H9 (cell line): ENCODE measurements around the gene KIF5A. TPM values are rescaled to one million over a fixed set of nuclear protein-coding genes. Genes with fewer than 3 reads are reported as not detected.
"Not testable (repeated sequence)": the region's sequence is repeated elsewhere in the genome, so short reads cannot be mapped to it uniquely, and the experiment has no call there.

Experiments
- DNase-seq: peaks from one replicate; pipeline ENCODE4 v3.0.0-alpha.2; 2017
- H2AFZ ChIP-seq: one replicate; pipeline ENCODE4 v1.6.1; 2013; ENCODE audit warnings: mild to moderate bottlenecking, low read length, control low read depth, moderate library complexity
- H2AK5ac ChIP-seq: 2 replicates; pipeline ENCODE4 v1.6.1; 2013; ENCODE audit warnings: low read length, control low read depth, mixed read lengths; ENCODE audit not compliant: insufficient read length
- H2BK120ac ChIP-seq: one replicate; pipeline ENCODE4 v1.6.1; 2013; ENCODE audit warnings: low read depth, mild to moderate bottlenecking, low read length, control low read depth, inconsistent platforms; ENCODE audit not compliant: poor library complexity, severe bottlenecking
- H2BK12ac ChIP-seq: 2 replicates; pipeline ENCODE4 v1.6.1; 2013; ENCODE audit warnings: low read length, control low read depth, mixed read lengths, low read depth; ENCODE audit not compliant: insufficient read length
- H2BK15ac ChIP-seq: 2 replicates; pipeline ENCODE4 v1.6.1; 2013; ENCODE audit warnings: low read depth, low read length, control low read depth
- H2BK20ac ChIP-seq: one replicate; pipeline ENCODE4 v1.6.1; 2013; ENCODE audit warnings: low read depth, mild to moderate bottlenecking, low read length, control low read depth, inconsistent platforms; ENCODE audit not compliant: poor library complexity, severe bottlenecking
- H2BK5ac ChIP-seq: 2 replicates; pipeline ENCODE4 v1.6.1; 2013; ENCODE audit warnings: low read length, control low read depth, mixed read lengths; ENCODE audit not compliant: insufficient read length
- H3K14ac ChIP-seq: 2 replicates; pipeline ENCODE4 v1.6.1; 2013; ENCODE audit warnings: low read length, control low read depth; ENCODE audit not compliant: insufficient read depth
- H3K18ac ChIP-seq: 2 replicates; pipeline ENCODE4 v1.6.1; 2013; ENCODE audit warnings: low read depth, mild to moderate bottlenecking, mixed read lengths, low read length, control low read depth; ENCODE audit not compliant: insufficient read length
- H3K23ac ChIP-seq: 2 replicates; pipeline ENCODE4 v1.6.1; 2013; ENCODE audit warnings: low read length, control low read depth, mixed read lengths, low read depth; ENCODE audit not compliant: insufficient read length
- H3K23me2 ChIP-seq: 2 replicates; pipeline ENCODE4 v1.6.1; 2013; ENCODE audit warnings: low read depth, mild to moderate bottlenecking, mixed read lengths, low read length, control low read depth; ENCODE audit not compliant: insufficient read length, poor library complexity, severe bottlenecking
- H3K27ac ChIP-seq: 2 replicates; pipeline ENCODE4 v1.5.1; 2013; ENCODE audit warnings: low read length, control low read depth, mixed read lengths, low read depth; ENCODE audit not compliant: insufficient read length
- H3K27me3 ChIP-seq: 2 replicates; pipeline ENCODE4 v1.6.1; 2013; ENCODE audit warnings: low read length, control low read depth, inconsistent platforms; ENCODE audit not compliant: insufficient read depth
- H3K4ac ChIP-seq: 2 replicates; pipeline ENCODE4 v1.6.1; 2013; ENCODE audit warnings: low read depth, mild to moderate bottlenecking, control low read depth, inconsistent platforms, low read length, moderate library complexity
- H3K4me1 ChIP-seq: 2 replicates; pipeline ENCODE4 v1.6.1; 2013; ENCODE audit warnings: low read length, control low read depth, inconsistent platforms; ENCODE audit not compliant: insufficient read depth
- H3K4me2 ChIP-seq: 2 replicates; pipeline ENCODE4 v1.6.1; 2013; ENCODE audit warnings: low read length, control low read depth, mixed read lengths; ENCODE audit not compliant: insufficient read length, insufficient read depth
- H3K56ac ChIP-seq: 2 replicates; pipeline ENCODE4 v1.6.1; 2013; ENCODE audit warnings: low read depth, mild to moderate bottlenecking, mixed read lengths, low read length, control low read depth; ENCODE audit not compliant: insufficient read length
- H3K79me1 ChIP-seq: 2 replicates; pipeline ENCODE4 v1.6.1; 2013; ENCODE audit warnings: low read depth, mild to moderate bottlenecking, moderate library complexity, low read length, control low read depth, inconsistent platforms; ENCODE audit not compliant: insufficient read depth, poor library complexity, severe bottlenecking
- H3K79me2 ChIP-seq: 2 replicates; pipeline ENCODE4 v1.6.1; 2013; ENCODE audit warnings: low read length, control low read depth, inconsistent platforms; ENCODE audit not compliant: insufficient read depth
- H3K9ac ChIP-seq: 2 replicates; pipeline ENCODE4 v1.6.1; 2013; ENCODE audit warnings: low read length, control low read depth, mixed read lengths; ENCODE audit not compliant: insufficient read length; ENCODE audit errors: extremely low read depth
- H3K9me3 ChIP-seq: one replicate; pipeline ENCODE4 v1.6.1; 2013; ENCODE audit warnings: low read depth, low read length, inconsistent platforms; ENCODE audit not compliant: control insufficient read depth
- H3T11ph ChIP-seq: one replicate; pipeline ENCODE4 v1.6.1; 2013; ENCODE audit warnings: mild to moderate bottlenecking, low read length, control low read depth, inconsistent platforms
- H4K20me1 ChIP-seq: one replicate; pipeline ENCODE4 v1.6.1; 2013; ENCODE audit not compliant: control insufficient read depth, insufficient read length, insufficient read depth
- H4K5ac ChIP-seq: 2 replicates; pipeline ENCODE4 v1.6.1; 2013; ENCODE audit warnings: low read depth, mild to moderate bottlenecking, mixed read lengths, low read length, control low read depth; ENCODE audit not compliant: insufficient read length
- H4K8ac ChIP-seq: replicated peaks from 2 replicates; pipeline ENCODE4 v1.6.1; 2013; ENCODE audit warnings: low read length, control low read depth, mixed read lengths, low read depth; ENCODE audit not compliant: insufficient read length
- H4K91ac ChIP-seq: 2 replicates; pipeline ENCODE4 v1.6.1; 2013; ENCODE audit warnings: low read depth, mild to moderate bottlenecking, moderate library complexity, mixed read lengths, low read length, control low read depth; ENCODE audit not compliant: insufficient read length
- H3K27ac Mint-ChIP-seq, 3 experiments: 2 replicates in 2 of 3; 3 replicates in 1 of 3; pipeline ENCODE4 v1.8.0; 2020 to 2021; ENCODE audit warnings: mixed read lengths in 3 of 3, mild to moderate bottlenecking in 1 of 3, moderate library complexity in 1 of 3
- H3K27me3 Mint-ChIP-seq: 2 replicates; pipeline ENCODE4 v1.8.0; 2021; ENCODE audit warnings: low read depth, mild to moderate bottlenecking, moderate library complexity, mixed read lengths
- H3K36me3 Mint-ChIP-seq, 3 experiments: 2 replicates in 2 of 3; 3 replicates in 1 of 3; pipeline ENCODE4 v1.8.0; 2020 to 2021; ENCODE audit warnings: low read depth in 3 of 3, mixed read lengths in 3 of 3; ENCODE audit not compliant: insufficient read depth in 1 of 3
- H3K4me1 Mint-ChIP-seq, 2 experiments: 2 replicates each; pipeline ENCODE4 v1.8.0; 2020; ENCODE audit warnings: mixed read lengths in 2 of 2
- H3K4me3 Mint-ChIP-seq, 2 experiments: 2 replicates in 1 of 2; 3 replicates in 1 of 2; pipeline ENCODE4 v1.8.0; 2020 to 2021; ENCODE audit warnings: mild to moderate bottlenecking in 2 of 2, mixed read lengths in 2 of 2, moderate library complexity in 1 of 2
- H3K9me3 Mint-ChIP-seq, 2 experiments: 2 replicates in 1 of 2; 3 replicates in 1 of 2; pipeline ENCODE4 v1.8.0; 2020; ENCODE audit warnings: mild to moderate bottlenecking in 2 of 2, mixed read lengths in 2 of 2, moderate library complexity in 1 of 2
- CTCF ChIP-seq: fragments of 200-600 bp; sonication (generic); conservative IDR thresholded peaks from 3 replicates; pipeline ENCODE4 v1.8.0; 2021; ENCODE audit warnings: antibody characterized with exemption, mild to moderate bottlenecking
- WGBS: extraction: QIAGEN DNeasy Blood & Tissue Kit; methylation state at CpG from one replicate; pipeline ENCODE4 v1.1.7; 2013; ENCODE audit warnings: missing lambda C conversion rate, low lambda C conversion rate, mixed read lengths; ENCODE audit not compliant: insufficient read length; ENCODE audit errors: extremely low coverage; 5-methylcytosine and 5-hydroxymethylcytosine counted together
- total RNA-seq: library from RNA; stranded (reverse); gene quantifications from 2 replicates; pipeline ENCODE4 v1.2.1, GENCODE V29; 2021

Gene KIF5A
- total RNA-seq, 1 experiment from 2014 or later = 18.5 TPM

GRCh38 chr12:57560516-57560915 lies 10.7 kb downstream of the KIF5A start:
- H2BK15ac ChIP-seq = no peak overlapping the region
- no peak overlapping the region for H2BK20ac ChIP-seq
- DNase-seq = no peak
- H3K4ac ChIP-seq = no peak overlapping the region
- Mint-ChIP-seq H3K27me3 (no peaks in the 10 kb centered on the region), H3K4me3 (no peak overlapping the region), H3K36me3 (peaks cover 13 to 23% (median 19%) of the 10 kb centered on the region in 3 experiments; a peak in 6 of 7 replicates), H3K4me1 (peaks cover 7% of the 10 kb centered on the region in 2 experiments), H3K9me3 (no peaks in the 10 kb centered on the region), H3K27ac (no peak overlapping the region)
- H2BK5ac ChIP-seq = no peak overlapping the region
- H2AK5ac ChIP-seq = no peak overlapping the region
- H3K4me1 ChIP-seq = no peaks in the 10 kb centered on the region
- no peak overlapping the region for H4K5ac ChIP-seq
- no peak overlapping the region for H4K8ac ChIP-seq
- H3K14ac ChIP-seq = no peak overlapping the region
- H2AFZ ChIP-seq = no peak overlapping the region
- no peak overlapping the region for H3T11ph ChIP-seq
- H2BK12ac ChIP-seq = no peak overlapping the region
- WGBS = no CpG with 5 or more reads among the region's 2 CpGs
- H3K27ac ChIP-seq = no peak overlapping the region
- H3K4me2 ChIP-seq = no peak overlapping the region
- no peak overlapping the region for H3K9ac ChIP-seq
- H3K79me1 ChIP-seq = peaks cover 3% of the 10 kb centered on the region
- H2BK120ac ChIP-seq = no peak overlapping the region
- H3K56ac ChIP-seq = no peak overlapping the region
- H4K91ac ChIP-seq = no peak overlapping the region
- H3K27me3 ChIP-seq = no peaks in the 10 kb centered on the region
- no peak overlapping the region for H3K23ac ChIP-seq
- no peak overlapping the region for H3K18ac ChIP-seq
- no peaks in the 10 kb centered on the region for H4K20me1 ChIP-seq
- H3K9me3 ChIP-seq = no peaks in the 10 kb centered on the region
- H3K79me2 ChIP-seq = peaks cover 3% of the 10 kb centered on the region; the same call in 1 of the 2 replicates
- H3K23me2 ChIP-seq = no peaks in the 10 kb centered on the region
- TF ChIP-seq CTCF = no peak

- H3K9me3 Mint-ChIP-seq, H3K4me3 Mint-ChIP-seq, H3K18ac ChIP-seq, H3K27ac ChIP-seq, H3K56ac ChIP-seq, H3K14ac ChIP-seq, H3K9me3 ChIP-seq, H4K20me1 ChIP-seq, H4K91ac ChIP-seq, H3T11ph ChIP-seq, H2BK120ac ChIP-seq, H2BK15ac ChIP-seq, H3K9ac ChIP-seq, DNase-seq, H4K5ac ChIP-seq, H2AFZ ChIP-seq, H3K4me1 Mint-ChIP-seq, H2BK20ac ChIP-seq, H4K8ac ChIP-seq, H3K23ac ChIP-seq, H3K4ac ChIP-seq, H3K4me2 ChIP-seq, H3K4me1 ChIP-seq, H2BK5ac ChIP-seq, H3K23me2 ChIP-seq, H2AK5ac ChIP-seq, H3K79me1 ChIP-seq, H2BK12ac ChIP-seq, H3K27me3 Mint-ChIP-seq, H3K79me2 ChIP-seq, H3K27me3 ChIP-seq: not testable (repeated sequence)
- peaks cover 13 to 23% (median 19%) of the 10 kb centered on the region in 3 experiments; a peak in 6 of 7 replicates for H3K36me3 Mint-ChIP-seq
- H3K27ac Mint-ChIP-seq = peak overlapping the region in 1 of 3 experiments; percentile 59; a peak in 1 of 7 replicates
- no CpG with 5 or more reads among the region's 1 CpG for WGBS
Observed at GRCh38 chr12:57561117-57561516, 11.3 kb downstream of the KIF5A start.
